IMR-90 (cell line): Measurements from ENCODE around the gene CCNK.

Experiments used
- BHLHE40 ChIP-seq: fragments of 150-350 bp; IDR thresholded peaks from 2 replicates; pipeline ENCODE4 v1.6.1; 2016; ENCODE audit warnings: mild to moderate bottlenecking, low read depth, low read length
- CEBPB ChIP-seq: IDR thresholded peaks from 2 replicates; pipeline ENCODE4 v1.6.1; 2012; ENCODE audit warnings: low read depth, low read length, improper control_type of control experiment
- CHD1 ChIP-seq: IDR thresholded peaks from 2 replicates; pipeline ENCODE4 v1.6.1; 2012; ENCODE audit warnings: low read depth, low read length, improper control_type of control experiment
- CTCF ChIP-seq: conservative IDR thresholded peaks from 2 replicates; pipeline ENCODE4 v1.5.1; 2012; ENCODE audit warnings: mild to moderate bottlenecking, low read depth, low read length, improper control_type of control experiment
- FOS ChIP-seq: fragments of 150-350 bp; IDR thresholded peaks from 2 replicates; pipeline ENCODE4 v1.6.1; 2016; ENCODE audit warnings: low read depth, low read length
- MAFK ChIP-seq: IDR thresholded peaks from 2 replicates; pipeline ENCODE4 v1.6.1; 2012; ENCODE audit warnings: low read depth, low read length, improper control_type of control experiment
- MAZ ChIP-seq: IDR thresholded peaks from 2 replicates; pipeline ENCODE4 v1.6.1; 2012; ENCODE audit warnings: low read depth, mild to moderate bottlenecking, low read length, improper control_type of control experiment, moderate library complexity, borderline replicate concordance
- MXI1 ChIP-seq: IDR thresholded peaks from 2 replicates; pipeline ENCODE4 v1.6.1; 2012; ENCODE audit warnings: low read depth, mild to moderate bottlenecking, low read length, moderate library complexity, borderline replicate concordance
- NFE2L2 ChIP-seq: fragments of 150-350 bp; IDR thresholded peaks from 2 replicates; pipeline ENCODE4 v1.6.1; 2016; ENCODE audit warnings: low read depth, mild to moderate bottlenecking, low read length
- POLR2A ChIP-seq: IDR thresholded peaks from 2 replicates; pipeline ENCODE4 v1.6.1; 2012; ENCODE audit warnings: mild to moderate bottlenecking, low read depth, low read length
- RAD21 ChIP-seq: IDR thresholded peaks from 2 replicates; pipeline ENCODE4 v1.6.1; 2012; ENCODE audit warnings: low read length, improper control_type of control experiment
- USF2 ChIP-seq: fragments of 150-350 bp; IDR thresholded peaks from 2 replicates; pipeline ENCODE4 v1.6.1; 2017; ENCODE audit warnings: mild to moderate bottlenecking, antibody characterized with exemption, low read length, low read depth

DNA sequence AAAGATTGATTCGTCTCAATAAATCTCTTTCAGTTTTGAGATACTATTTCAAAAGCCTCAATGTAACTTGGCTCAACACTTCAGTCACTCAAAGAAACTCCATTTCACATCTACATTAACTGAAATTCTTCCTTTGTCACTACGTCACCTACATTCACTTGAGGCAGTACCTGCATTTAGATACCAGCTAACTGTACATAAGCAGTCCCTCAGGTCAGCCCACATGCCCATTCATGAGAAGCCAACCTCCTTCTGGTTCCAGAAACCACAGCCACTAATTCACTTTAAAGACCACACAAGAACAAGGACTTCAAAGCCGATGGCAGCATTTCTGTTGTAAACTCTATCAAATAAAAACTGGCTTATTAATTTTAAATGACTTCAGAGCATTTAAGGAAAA lies 43.5 kb upstream of the CCNK start:
- TF ChIP-seq MAZ (no peak), MAFK (no peak), POLR2A (no peak), FOS (no peak), CTCF (no peak), USF2 (no peak), MXI1 (no peak), CEBPB (no peak), NFE2L2 (no peak), RAD21 (no peak), CHD1 (no peak), BHLHE40 (no peak)
